GM12874 (cell line): ENCODE results near the gene GTF2E1.

Experiments
- TF ChIP-seq, protein P1 (sequence below): IDR thresholded peaks from 2 replicates; pipeline ENCODE4 v1.5.1; 2011; ENCODE audit warnings: low read depth, mild to moderate bottlenecking, control low read depth, low read length, moderate library complexity; ENCODE audit not compliant: insufficient read depth

Gene GTF2E1

DNA sequence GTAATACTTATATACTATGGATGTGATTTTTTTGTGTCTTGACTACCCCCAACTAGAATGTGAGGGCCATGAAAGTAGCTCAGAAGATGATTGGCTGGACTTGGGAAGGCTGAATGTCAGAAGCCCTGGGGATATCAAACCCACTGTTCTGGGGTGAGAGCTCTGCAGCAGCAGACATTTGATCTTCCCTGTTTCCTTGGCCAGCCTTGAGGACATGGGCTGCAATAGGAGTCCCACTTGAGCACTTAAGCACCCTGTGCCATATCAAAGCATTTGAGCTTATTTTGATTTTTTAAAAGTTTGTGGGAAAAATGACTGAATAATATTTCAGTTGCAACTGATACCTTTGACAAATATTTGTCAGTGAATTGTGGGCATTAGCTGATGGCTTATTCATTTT, 21.7 kb downstream of the GTF2E1 start:
- TF ChIP-seq, protein P1, sequence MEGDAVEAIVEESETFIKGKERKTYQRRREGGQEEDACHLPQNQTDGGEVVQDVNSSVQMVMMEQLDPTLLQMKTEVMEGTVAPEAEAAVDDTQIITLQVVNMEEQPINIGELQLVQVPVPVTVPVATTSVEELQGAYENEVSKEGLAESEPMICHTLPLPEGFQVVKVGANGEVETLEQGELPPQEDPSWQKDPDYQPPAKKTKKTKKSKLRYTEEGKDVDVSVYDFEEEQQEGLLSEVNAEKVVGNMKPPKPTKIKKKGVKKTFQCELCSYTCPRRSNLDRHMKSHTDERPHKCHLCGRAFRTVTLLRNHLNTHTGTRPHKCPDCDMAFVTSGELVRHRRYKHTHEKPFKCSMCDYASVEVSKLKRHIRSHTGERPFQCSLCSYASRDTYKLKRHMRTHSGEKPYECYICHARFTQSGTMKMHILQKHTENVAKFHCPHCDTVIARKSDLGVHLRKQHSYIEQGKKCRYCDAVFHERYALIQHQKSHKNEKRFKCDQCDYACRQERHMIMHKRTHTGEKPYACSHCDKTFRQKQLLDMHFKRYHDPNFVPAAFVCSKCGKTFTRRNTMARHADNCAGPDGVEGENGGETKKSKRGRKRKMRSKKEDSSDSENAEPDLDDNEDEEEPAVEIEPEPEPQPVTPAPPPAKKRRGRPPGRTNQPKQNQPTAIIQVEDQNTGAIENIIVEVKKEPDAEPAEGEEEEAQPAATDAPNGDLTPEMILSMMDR = no peak

DNA sequence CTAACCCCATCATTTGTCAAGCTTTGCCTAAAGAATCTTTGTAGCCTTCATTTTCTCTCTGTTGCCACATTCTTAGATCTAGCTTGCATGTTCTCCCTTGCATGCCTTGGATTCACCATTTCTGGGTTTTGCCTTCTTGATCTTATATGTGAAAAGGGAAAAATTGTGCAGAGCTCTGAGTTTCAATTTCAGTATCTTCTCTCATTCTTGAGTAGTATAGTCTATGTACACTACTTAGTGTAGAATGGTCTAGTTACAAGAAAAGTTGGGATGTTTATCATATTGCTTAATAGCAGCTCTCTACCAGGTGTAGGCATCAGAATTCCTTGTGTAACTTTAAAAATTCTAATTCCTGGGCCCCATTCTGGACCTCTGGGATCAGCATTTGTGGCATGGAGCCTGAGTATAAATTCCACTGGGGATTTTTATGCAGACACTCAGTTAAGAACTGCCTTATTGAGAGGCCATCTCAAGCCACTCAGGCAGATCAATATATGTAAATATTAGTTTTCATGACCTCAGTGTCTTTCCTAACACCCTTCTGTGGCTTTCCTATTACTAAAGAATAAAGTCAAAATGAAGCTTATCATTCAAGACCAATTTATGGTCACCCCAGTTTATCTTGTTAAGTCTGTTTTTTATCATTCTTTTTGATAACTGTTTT, 23.4 kb downstream of the GTF2E1 start:
- TF ChIP-seq, protein P1 = no peak

DNA sequence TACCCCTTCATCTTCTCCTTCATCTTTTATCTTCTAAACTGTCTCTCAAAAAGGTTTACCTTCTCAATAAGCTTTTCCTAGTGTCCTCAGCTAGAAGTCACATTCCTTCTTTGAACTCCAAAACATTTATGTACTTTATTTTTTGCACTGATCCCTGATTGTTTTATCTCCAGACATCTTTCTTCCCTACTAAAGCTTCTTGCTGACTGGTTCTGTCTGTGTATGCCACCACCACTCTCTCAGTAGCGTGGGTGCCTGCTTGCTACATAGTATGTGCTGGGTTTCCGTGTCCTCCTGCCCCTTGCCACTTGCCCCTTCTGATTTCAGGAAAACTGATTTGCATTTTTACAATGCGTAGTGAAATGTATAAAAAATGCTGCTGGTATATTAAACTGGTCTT, 24.0 kb downstream of the GTF2E1 start:
- TF ChIP-seq, protein P1 = no peak

DNA sequence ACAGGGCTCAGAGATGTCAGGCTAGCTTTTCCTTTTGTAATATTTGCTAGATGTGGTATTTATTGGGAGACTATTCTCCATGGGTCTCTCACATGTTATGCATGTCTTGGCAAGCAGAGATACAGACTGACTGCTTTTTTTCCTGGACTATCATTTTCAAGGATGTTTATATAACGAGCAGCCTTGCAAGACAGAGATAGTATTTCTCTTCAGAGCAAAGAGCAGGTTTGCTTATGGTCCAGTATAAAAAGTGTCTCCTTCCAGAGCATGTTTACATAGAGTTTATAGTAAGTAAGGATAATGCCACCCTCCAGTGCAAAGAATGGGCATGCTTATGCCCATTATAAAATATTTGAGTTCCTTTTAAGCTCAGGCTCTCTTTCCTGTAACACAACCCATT, 24.6 kb downstream of the GTF2E1 start:
- TF ChIP-seq, protein P1 = no peak

DNA sequence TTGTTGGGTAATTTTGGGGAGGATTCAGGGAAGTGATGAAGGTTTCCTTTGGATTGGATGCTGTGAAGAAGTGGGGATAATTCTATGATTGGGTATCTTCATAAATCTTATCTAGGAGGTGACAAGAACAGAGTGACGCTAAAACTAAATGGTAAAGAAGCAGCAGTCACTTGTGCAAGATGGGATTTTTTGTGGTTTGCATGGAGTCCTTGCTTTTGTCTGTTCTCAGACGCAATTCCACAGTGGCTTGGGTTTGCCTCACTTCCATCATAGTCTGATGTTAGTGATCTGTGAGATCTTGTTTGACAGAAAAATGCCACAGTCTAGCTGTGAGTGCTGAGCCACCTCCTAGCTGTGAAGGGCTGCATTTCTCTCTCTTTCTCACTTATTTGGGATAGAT, 26.9 kb downstream of the GTF2E1 start:
- TF ChIP-seq, protein P1 = no peak

DNA sequence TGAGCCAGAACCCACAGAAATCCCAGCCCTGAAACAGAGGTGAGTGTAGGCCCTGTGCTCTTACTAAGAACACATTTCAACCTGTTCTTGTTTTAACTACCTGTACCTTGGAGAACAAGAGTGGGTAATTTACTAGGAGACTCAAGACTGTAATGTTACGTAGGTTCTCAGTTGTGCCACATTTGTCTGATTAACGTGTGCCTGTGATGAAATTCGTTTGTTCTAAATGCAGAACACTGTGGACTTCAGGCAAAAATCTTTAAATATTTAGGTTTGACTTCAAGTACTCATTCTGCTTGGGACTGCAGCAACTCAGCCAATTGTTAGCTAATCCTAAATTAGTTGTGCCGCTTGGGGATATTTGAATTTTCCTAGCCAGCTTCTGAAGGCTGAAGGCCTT, 28.3 kb downstream of the GTF2E1 start:
- TF ChIP-seq, protein P1 = no peak

DNA sequence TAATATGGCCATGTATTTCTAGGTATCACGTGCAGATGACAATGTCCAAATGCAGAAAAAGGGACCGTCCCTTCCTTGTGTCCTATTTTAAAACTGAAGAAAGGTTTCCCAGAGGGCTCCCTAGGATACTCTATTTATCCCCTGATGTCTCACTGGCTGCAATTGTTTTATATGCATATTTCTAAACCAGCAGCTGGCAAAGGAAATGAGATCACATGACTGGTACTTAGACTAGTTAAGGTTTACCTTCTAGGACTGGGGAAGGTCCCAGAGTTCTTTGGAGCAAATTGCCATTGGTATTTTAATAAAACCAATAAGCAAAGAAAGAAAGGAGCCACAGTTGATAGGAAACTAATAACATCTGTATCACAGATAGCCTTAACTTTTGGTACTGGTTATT, 29.5 kb downstream of the GTF2E1 start:
- TF ChIP-seq, protein P1 = no peak
